Caco-2 (cell line): ENCODE measurements around the gene GRIN1. TPM values are rescaled to one million over a fixed set of nuclear protein-coding genes. Genes with fewer than 3 reads are reported as not detected.
A peak's percentile ranks its signal among the peaks of the same experiment; 100 is the strongest.

Source experiments
- BruUV-seq: library from RNA; stranded (reverse); fragments of 400-500 nt; replicated peaks from 2 replicates; lab custom pipeline; 2021; lab: Mats Ljungman, UMichigan
- CTCF ChIA-PET: fragments of 300-600 bp; sonication (Branson Sonifier 250); formaldehyde crosslinking; loops from one replicate; lab custom pipeline; 2022; ENCODE audit warnings: antibody characterized with exemption; lab: Charles Lee
- POLR2A ChIA-PET: fragments of 300-600 bp; sonication (Branson Sonifier 250); formaldehyde crosslinking; loops from one replicate; lab custom pipeline; 2022; ENCODE audit warnings: antibody characterized with exemption; lab: Charles Lee
- DNase-seq, 2 experiments: peaks; one replicate each; pipeline versions ENCODE4 v3.0.0 to v3.0.0-alpha.2; 2020 to 2022
- H3K27me3 ChIP-seq: replicated peaks from 2 replicates; pipeline ENCODE4 v1.6.0; 2011; ENCODE audit warnings: low read length; ENCODE audit not compliant: control insufficient read depth, insufficient read depth
- H3K36me3 ChIP-seq: 2 replicates; pipeline ENCODE4 v1.5.1; 2011; ENCODE audit warnings: low read length; ENCODE audit not compliant: control insufficient read depth, insufficient read depth
- H3K4me1 ChIP-seq: fragments of 250-450 bp; sonication (Bioruptor Pico); 2 replicates; pipeline ENCODE4 v1.5.1; 2020; ENCODE audit warnings: mild to moderate bottlenecking
- H3K4me3 ChIP-seq: 2 replicates; pipeline ENCODE4 v1.5.1; 2011; ENCODE audit warnings: low read depth, mild to moderate bottlenecking, control low read depth, low read length
- H3K9me3 ChIP-seq: fragments of 250-450 bp; sonication (Bioruptor Pico); 2 replicates; pipeline ENCODE4 v1.5.1; 2020; ENCODE audit warnings: mild to moderate bottlenecking, moderate library complexity
- H3K27ac Mint-ChIP-seq: one replicate; pipeline ENCODE4 v1.8.0; 2022; ENCODE audit warnings: mixed read lengths; ENCODE audit not compliant: unreplicated experiment
- H3K27me3 Mint-ChIP-seq: one replicate; pipeline ENCODE4 v1.8.0; 2022; ENCODE audit warnings: mixed read lengths; ENCODE audit not compliant: insufficient read depth, unreplicated experiment
- H3K36me3 Mint-ChIP-seq: one replicate; pipeline ENCODE4 v1.8.0; 2022; ENCODE audit warnings: mild to moderate bottlenecking, mixed read lengths; ENCODE audit not compliant: insufficient read depth, unreplicated experiment
- H3K4me1 Mint-ChIP-seq: one replicate; pipeline ENCODE4 v1.8.0; 2022; ENCODE audit warnings: low read depth, mixed read lengths; ENCODE audit not compliant: unreplicated experiment
- H3K4me3 Mint-ChIP-seq: one replicate; pipeline ENCODE4 v1.8.0; 2022; ENCODE audit warnings: mild to moderate bottlenecking, moderate library complexity, mixed read lengths; ENCODE audit not compliant: unreplicated experiment
- H3K9me3 Mint-ChIP-seq: one replicate; pipeline ENCODE4 v1.8.0; 2022; ENCODE audit warnings: mixed read lengths; ENCODE audit not compliant: unreplicated experiment
- intact Hi-C: fragments of 100-400 bp; cut with micrococcal nuclease; formaldehyde crosslinking; loops from one replicate; pipeline ENCODE4 v1.10.0; 2022; ENCODE audit not compliant: unreplicated experiment
- total RNA-seq: library from RNA; stranded (reverse); gene quantifications from 2 replicates; pipeline ENCODE4 v1.2.3, GENCODE V29; 2022
- TF ChIP-seq, protein P1 (sequence below), 2 experiments: fragments of 200-600 bp in 1 of 2; IDR thresholded peaks; 1 replicate in 1 of 2; 2 replicates in 1 of 2; pipeline versions ENCODE4 v1.5.1 to v1.8.0; 2011 to 2022; ENCODE audit warnings: antibody characterized with exemption in 1 of 2, control low read depth in 1 of 2, inconsistent platforms in 1 of 2, low read depth in 1 of 2, low read length in 1 of 2, mild to moderate bottlenecking in 1 of 2, moderate library complexity in 1 of 2; ENCODE audit not compliant: insufficient read depth in 1 of 2, severe bottlenecking in 1 of 2, unreplicated experiment in 1 of 2

GRIN1 gene
- total RNA-seq, 1 experiment from 2014 or later = 3.7 TPM

DNA sequence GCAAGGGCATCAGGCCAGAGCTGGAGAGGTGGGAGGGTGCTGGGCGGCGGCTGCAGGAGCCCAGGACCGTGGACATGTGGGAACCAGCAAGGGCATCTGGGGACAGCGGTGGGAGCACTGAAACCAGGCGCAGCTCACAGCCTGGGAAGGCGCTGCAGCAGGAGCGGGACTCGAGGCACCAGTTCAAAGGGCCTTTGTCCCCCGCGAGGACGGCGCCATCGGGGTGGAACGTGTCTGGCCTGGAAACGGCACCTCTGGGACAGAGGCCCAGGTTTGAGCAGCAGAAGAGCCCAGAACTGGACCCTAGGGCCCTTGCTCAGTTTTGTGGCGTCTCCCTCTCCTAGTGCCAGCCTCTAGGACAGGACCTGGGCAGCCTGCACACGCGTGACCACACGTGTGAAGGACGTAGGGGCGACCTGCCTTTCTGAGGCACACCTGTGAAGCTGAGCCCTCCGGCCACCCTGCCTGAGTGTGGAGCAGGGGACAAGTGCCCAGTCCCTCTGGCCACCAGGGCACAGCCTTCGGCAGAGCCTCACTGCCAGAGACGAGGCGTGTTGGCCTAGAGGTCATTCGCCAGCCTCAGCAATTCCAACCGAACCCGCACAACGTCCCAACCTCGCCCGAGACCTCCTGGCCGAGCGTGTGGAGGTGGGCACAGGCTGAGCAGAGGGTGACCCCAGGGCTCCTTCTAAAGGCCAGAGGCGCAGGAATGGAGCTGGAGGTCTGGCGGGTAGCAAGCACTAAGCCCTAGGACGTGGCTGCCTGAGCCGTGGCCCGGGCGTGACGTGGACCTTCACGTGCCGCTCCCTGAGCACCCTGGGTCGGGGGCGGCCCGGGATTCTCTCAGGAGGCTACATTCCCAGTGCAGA is 35.1 kb downstream of the GRIN1 start:
- no peak for DNase-seq
- TF ChIP-seq, protein P1, sequence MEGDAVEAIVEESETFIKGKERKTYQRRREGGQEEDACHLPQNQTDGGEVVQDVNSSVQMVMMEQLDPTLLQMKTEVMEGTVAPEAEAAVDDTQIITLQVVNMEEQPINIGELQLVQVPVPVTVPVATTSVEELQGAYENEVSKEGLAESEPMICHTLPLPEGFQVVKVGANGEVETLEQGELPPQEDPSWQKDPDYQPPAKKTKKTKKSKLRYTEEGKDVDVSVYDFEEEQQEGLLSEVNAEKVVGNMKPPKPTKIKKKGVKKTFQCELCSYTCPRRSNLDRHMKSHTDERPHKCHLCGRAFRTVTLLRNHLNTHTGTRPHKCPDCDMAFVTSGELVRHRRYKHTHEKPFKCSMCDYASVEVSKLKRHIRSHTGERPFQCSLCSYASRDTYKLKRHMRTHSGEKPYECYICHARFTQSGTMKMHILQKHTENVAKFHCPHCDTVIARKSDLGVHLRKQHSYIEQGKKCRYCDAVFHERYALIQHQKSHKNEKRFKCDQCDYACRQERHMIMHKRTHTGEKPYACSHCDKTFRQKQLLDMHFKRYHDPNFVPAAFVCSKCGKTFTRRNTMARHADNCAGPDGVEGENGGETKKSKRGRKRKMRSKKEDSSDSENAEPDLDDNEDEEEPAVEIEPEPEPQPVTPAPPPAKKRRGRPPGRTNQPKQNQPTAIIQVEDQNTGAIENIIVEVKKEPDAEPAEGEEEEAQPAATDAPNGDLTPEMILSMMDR (IDR thresholded peaks at IDR 0.05; ENCODE audit: insufficient read depth in 1 of 2, low read depth in 1 of 2, low read length in 1 of 2, severe bottlenecking in 1 of 2, unreplicated experiment in 1 of 2) = no peak
- H3K36me3 ChIP-seq = no peaks in the 10 kb centered on the region
- BruUV-seq = no TSS peak
- ChIA-PET CTCF (interaction anchor here (0.6 to 1.5 kb wide), 5 partner anchors 46 to 63 kb away, joined by 3 to 5 read pairs (median 4); partner anchors contain the start of genes RNF208 and RNF224), POLR2A (interaction anchor here (0.5 to 0.9 kb wide), 3 partner anchors 23 to 88 kb away, joined by 3 to 5 read pairs (median 4); no protein-coding TSS in a partner anchor)
- H3K27ac Mint-ChIP-seq = no peak overlapping the region
- peaks cover 31% of the 10 kb centered on the region for H3K36me3 Mint-ChIP-seq
- no peaks in the 10 kb centered on the region for H3K27me3 Mint-ChIP-seq
- peaks cover 10% of the 10 kb centered on the region; the same call in 1 of the 2 replicates for H3K4me1 ChIP-seq
- H3K9me3 ChIP-seq = no peaks in the 10 kb centered on the region
- H3K27me3 ChIP-seq = no peaks in the 10 kb centered on the region; the same call in 1 of the 2 replicates
- no peak overlapping the region for H3K4me3 Mint-ChIP-seq
- no peaks in the 10 kb centered on the region for H3K9me3 Mint-ChIP-seq
- H3K4me3 ChIP-seq = no peak overlapping the region
- intact Hi-C loops = no loop called here
- H3K4me1 Mint-ChIP-seq = no peaks in the 10 kb centered on the region

GRCh38 chr9:137174722-137175293 is 35.9 kb downstream of the GRIN1 start:
- peak in 1 of 2 experiments; percentile 43 for DNase-seq
- intact Hi-C loops = no loop called here
- TF ChIP-seq, protein P1 (IDR thresholded peaks at IDR 0.05; ENCODE audit: insufficient read depth in 1 of 2, low read depth in 1 of 2, low read length in 1 of 2, severe bottlenecking in 1 of 2, unreplicated experiment in 1 of 2) = peak; percentile 9 to 18
- BruUV-seq = no TSS peak
- no peak overlapping the region for H3K27ac Mint-ChIP-seq
- ChIA-PET CTCF (interaction anchor here (0.6 to 2.0 kb wide), 7 partner anchors 45 to 178 kb away, joined by 3 to 5 read pairs (median 4); partner anchors contain the start of genes RNF208 and RNF224), POLR2A (interaction anchor here (0.5 to 1.1 kb wide), 4 partner anchors 24 to 89 kb away, joined by 3 to 5 read pairs (median 4); no protein-coding TSS in a partner anchor)
- H3K4me1 Mint-ChIP-seq = no peaks in the 10 kb centered on the region
- H3K27me3 Mint-ChIP-seq = no peaks in the 10 kb centered on the region
- Histone ChIP-seq H3K9me3 (no peaks in the 10 kb centered on the region), H3K27me3 (no peaks in the 10 kb centered on the region; the same call in 1 of the 2 replicates), H3K36me3 (no peaks in the 10 kb centered on the region), H3K4me3 (no peak overlapping the region), H3K4me1 (peaks cover 8% of the 10 kb centered on the region; the same call in 1 of the 2 replicates)
- H3K9me3 Mint-ChIP-seq = no peaks in the 10 kb centered on the region
- H3K4me3 Mint-ChIP-seq = no peak overlapping the region
- peaks cover 39% of the 10 kb centered on the region for H3K36me3 Mint-ChIP-seq
